HG03460 (cell line): ENCODE data around the gene PSKH1.
A peak's percentile ranks its signal among the peaks of the same experiment; 100 is the strongest.
"Not testable (repeated sequence)": the region's sequence is repeated elsewhere in the genome, so short reads cannot be mapped to it uniquely, and the experiment has no call there.

Experiments
- ATAC-seq: cut with Tn5 transposase; IDR thresholded peaks from one replicate; pipeline ENCODE4 v1.9.1; 2021; ENCODE audit not compliant: unreplicated experiment

The PSKH1 gene

GRCh38 chr16:67892899-67893742, at the start of gene PSKH1:
Gene PSKH1, plus strand, starts transcription at chr16:67893254. Its CDS starts 15,496 bp downstream, at chr16:67908750.
- peak; percentile 88 for ATAC-seq

GRCh38 chr16:67843343-67843765, 49.7 kb upstream of the PSKH1 start:
- ATAC-seq = no peak

GRCh38 chr16:67844497-67844896, 48.6 kb upstream of the PSKH1 start:
- ATAC-seq = no peak

DNA sequence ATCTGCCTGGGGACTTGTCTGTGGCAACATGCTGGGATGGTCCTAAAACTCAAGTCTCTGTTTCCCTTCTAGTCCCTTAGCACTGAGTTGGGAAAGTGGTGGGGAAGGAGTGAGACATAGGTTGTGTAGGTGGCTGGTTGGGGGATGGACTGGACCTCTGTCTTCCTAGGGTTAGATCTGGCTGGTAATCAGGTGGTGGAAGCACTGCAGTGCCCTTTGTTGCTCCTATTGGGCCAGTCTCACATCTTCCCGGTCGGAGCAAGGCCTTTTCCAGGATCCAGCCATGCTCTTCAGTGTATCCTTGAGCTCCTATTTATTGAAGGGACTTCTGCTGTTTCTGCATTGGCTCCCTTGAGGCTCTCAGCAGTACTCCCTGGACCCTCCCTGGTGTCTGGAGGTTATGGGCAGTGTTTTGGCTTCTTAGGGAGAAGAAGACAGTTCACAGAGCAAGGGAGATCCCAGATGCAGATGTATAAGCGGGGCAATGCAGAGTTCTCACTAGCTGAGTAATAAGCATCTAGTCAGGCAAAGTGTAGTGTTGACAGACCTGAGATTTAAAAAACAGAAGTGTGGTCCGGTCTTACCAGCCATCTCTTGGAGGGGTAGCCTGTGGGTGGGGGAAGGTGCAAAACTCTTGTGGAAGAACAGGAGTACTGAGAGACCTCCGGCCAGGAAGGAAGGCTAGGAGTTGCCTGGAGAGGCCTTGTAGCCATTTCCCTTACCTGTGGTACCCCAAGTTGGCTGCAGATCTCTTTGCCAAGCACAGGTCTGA, 47.6 kb upstream of the PSKH1 start:
- ATAC-seq = no peak

- ATAC-seq = no peak
Measured at GRCh38 chr16:67846063-67846319, 47.1 kb upstream of the PSKH1 start.

DNA sequence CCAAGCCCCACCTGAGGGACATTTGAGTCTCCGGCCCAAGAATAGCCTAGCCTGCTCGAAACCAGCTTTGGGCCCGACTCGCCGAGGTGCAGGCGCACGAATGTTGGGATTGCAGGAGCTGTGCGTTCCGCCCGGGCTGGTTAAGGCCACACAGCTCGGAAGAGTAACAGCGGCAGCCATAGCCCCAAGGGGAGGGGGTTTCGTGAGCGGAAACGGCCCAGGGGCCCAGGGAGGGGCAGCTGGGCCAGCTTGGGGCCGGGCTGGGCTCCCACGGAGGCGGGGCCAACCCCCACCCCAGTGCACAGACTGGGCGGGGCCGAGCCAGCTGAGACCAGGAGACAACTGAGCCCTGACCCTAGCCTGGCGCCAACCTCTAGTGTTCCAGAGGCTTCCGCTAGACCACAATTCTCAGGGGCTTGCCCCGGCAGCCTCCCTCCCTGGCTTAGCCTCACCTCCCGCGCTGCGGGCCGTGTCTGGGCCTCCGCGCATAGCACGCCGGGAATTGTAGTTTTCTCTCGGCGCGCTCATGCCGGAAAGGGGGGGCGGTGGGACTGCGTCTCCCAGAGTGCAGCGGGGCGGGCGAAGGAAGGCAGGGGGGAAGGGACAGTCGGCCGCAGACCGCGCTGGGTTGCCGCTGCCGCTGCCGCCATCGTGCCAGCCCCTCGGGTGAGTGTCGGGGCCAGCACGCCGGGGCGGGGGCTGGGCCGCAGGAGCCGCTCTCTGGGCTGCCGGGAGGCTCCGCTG, 46.6 kb upstream of the PSKH1 start, which contains the start of gene NUTF2:
Gene NUTF2 (plus strand): TSS at position 614 of the 744 bp plus-strand sequence. CDS start 18,198 bp downstream, outside the sequence.
- peak; percentile 48 for ATAC-seq

- ATAC-seq = peak; percentile 34
Measured at GRCh38 chr16:67847064-67847861, 45.8 kb upstream of the PSKH1 start, which contains the start of gene CENPT. Gene CENPT, minus strand, starts transcription at chr16:67847693. Its CDS starts 13,834 bp downstream, at chr16:67833859.

GRCh38 chr16:67848118-67848517, 44.9 kb upstream of the PSKH1 start:
- ATAC-seq = no peak

- ATAC-seq = no peak
Measured at GRCh38 chr16:67853670-67854069, 39.4 kb upstream of the PSKH1 start.

- ATAC-seq = no peak
Measured at GRCh38 chr16:67855789-67856188, 37.3 kb upstream of the PSKH1 start.

- ATAC-seq = no peak
Measured at GRCh38 chr16:67856927-67857546, 36.0 kb upstream of the PSKH1 start.

DNA sequence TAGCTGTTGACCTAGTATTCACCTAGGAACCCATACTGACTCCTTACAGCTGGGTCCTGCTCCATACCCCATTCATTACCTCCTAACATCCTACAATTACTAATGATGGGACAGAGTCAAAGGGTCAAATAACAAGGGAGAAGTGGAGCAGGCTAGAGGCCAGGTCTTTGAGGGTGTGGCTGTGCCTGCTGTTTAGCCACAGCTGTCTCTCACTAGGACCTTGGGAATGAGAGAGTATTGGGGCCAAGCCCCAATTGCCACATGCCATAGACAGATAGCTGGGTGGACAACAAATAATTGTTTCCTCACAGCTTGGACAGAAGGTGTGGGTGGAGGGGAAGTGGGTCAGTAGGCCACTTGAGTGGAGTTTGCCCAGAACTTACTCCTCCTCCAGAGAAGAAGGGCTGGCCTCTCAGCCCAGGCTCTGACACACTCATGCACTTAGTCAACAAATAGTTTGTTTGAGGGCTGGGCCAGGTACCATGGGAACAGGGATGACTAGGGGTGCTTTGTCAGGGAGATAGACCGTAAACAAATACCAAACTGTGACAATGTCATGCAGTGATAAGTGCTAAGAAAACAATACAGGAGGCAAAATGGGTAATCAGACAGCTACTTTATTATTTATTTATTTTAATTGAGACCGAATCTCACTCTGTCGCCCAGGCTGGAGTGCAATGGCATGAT, 35.4 kb upstream of the PSKH1 start:
- ATAC-seq = no peak

DNA sequence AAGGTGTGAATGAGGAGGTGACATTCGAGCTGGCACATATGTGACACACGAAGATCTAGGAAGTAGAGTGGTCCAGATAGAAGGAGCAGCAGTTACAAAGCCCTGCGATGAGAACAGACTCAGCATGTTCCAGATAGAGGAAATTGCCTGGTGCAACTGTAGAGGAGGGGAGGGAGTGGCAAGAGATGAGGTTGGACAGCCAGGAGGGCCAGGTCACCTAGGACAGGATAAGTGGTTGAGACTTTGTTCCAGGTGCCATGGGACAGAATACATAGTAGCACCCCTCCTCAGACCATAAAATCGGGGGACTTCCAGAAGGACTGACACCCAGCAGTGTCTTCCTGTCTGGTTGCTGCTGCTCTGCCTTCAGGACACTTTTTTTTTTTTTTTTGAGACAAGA, 34.6 kb upstream of the PSKH1 start:
- no peak for ATAC-seq

DNA sequence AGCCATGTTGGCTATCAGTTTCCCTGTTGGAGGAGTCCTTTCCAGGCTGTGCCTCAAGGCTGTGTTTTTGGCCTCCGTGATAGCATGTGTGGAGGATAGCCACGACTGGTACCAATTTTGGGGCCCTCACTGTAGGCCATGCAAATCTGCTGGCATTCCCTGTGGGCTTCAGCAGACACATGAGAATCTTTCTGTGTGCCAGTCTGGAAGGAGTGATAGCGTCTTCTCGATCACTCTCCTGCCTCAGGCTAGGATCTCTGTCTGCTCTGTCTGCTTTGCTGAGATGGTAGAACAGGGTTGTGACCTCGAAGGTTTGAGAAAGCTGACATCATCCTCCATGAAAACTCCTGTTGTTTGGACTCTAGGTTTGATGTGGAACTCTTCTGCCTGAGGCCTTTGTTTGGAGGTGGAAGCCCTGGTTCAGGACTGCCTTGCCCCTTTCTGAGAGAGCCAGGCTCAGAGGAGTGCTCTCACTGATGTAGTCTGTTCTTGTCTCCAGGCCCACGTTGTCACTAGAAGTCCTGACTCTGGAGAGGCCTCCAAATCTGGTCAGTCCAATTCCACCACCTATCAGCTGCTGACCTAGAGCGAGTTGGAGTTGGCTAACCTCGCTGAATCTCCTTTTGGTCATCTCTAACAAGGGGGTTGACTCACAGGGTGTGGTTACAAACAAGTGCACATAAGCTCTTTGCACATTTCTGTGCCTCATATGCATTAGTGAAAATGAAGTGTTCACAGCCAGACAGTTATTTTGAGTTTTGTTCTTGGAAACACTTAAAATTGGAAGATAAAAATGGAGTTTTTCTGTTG, 32.3 kb upstream of the PSKH1 start:
- ATAC-seq = no peak

- no peak for ATAC-seq
Measured at GRCh38 chr16:67861877-67862276, 31.2 kb upstream of the PSKH1 start.

- ATAC-seq = no peak
Measured at GRCh38 chr16:67862623-67863583, 30.2 kb upstream of the PSKH1 start.

- ATAC-seq = not testable (repeated sequence)
Measured at GRCh38 chr16:67864044-67864443, 29.0 kb upstream of the PSKH1 start.

DNA sequence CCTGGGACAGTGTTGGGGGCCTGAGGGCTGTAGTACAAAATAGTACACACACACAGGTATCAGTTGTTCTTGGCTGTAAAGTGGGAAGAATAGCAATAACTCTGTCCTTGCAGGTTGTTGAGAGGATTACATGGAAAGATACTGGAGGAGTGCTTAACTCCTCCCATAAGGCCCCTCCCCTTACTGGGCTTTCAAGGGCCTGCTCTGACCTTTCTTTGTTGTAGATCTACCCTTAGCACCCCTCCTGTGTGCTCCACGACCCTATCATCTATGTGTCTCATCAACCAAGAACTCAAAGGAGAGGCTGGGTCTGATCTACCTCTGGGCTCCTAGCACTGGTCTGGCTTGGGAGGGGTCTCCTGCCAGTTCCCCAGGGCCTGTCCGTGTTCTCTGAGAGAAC, 28.5 kb upstream of the PSKH1 start:
- no peak for ATAC-seq
